ENCODE data around the gene SH3GLB2.
A peak's percentile ranks its signal among the peaks of the same experiment; 100 is the strongest.

SH3GLB2 gene

GRCh38 chr9:129052592-129052991, 24.5 kb upstream of the SH3GLB2 start:
- H3K27ac ChIP-seq, result peak overlapping the region; percentile 88
- TF ChIP-seq ZFX (IDR thresholded peaks at IDR 0.05; ENCODE audit: borderline replicate concordance), result no peak
- TF ChIP-seq CTCF (IDR thresholded peaks at IDR 0.05), result no peak

GRCh38 chr9:129042016-129042415, 13.9 kb upstream of the SH3GLB2 start:
- no peak for TF ChIP-seq CTCF (IDR thresholded peaks at IDR 0.05)
- H3K27ac ChIP-seq, result no peak overlapping the region

GRCh38 chr9:129040113-129040643, 12.0 kb upstream of the SH3GLB2 start:
- TF ChIP-seq ZFX (IDR thresholded peaks at IDR 0.05; ENCODE audit: borderline replicate concordance) (no peak), CTCF (IDR thresholded peaks at IDR 0.05) (no peak)
- no peak overlapping the region for H3K27ac ChIP-seq

- TF ChIP-seq ZFX (IDR thresholded peaks at IDR 0.05; ENCODE audit: borderline replicate concordance), result no peak
- TF ChIP-seq CTCF (IDR thresholded peaks at IDR 0.05), result no peak
- H3K27ac ChIP-seq, result peak overlapping the region; percentile 2; the same call in 1 of the 2 replicates
Measured at GRCh38 chr9:129038109-129038852, 10.2 kb upstream of the SH3GLB2 start.

- peak overlapping the region; percentile 2; the same call in 1 of the 2 replicates for H3K27ac ChIP-seq
Measured at GRCh38 chr9:129037767-129038098, 9.6 kb upstream of the SH3GLB2 start.

GRCh38 chr9:129036923-129037766, 9.0 kb upstream of the SH3GLB2 start:
- H3K27ac ChIP-seq, result peak overlapping the region; percentile 77
- TF ChIP-seq CTCF (IDR thresholded peaks at IDR 0.05) (no peak), ZFX (IDR thresholded peaks at IDR 0.05; ENCODE audit: borderline replicate concordance) (no peak)

More at GRCh38 chr9:129037767-129038098, 9.6 kb upstream of the SH3GLB2 start:
- TF ChIP-seq ZFX (IDR thresholded peaks at IDR 0.05; ENCODE audit: borderline replicate concordance), result no peak
- no peak for TF ChIP-seq CTCF (IDR thresholded peaks at IDR 0.05)

Data from 22Rv1 (cell line).